GM19468 (cell line): Measurements from ENCODE around the gene DDC.
A peak's percentile ranks its signal among the peaks of the same experiment; 100 is the strongest.

Source experiments
- ATAC-seq: cut with Tn5 transposase; IDR thresholded peaks from one replicate; pipeline ENCODE4 v1.9.1; 2021; ENCODE audit warnings: mild to moderate bottlenecking, moderate library complexity, moderate number of reproducible peaks; ENCODE audit not compliant: unreplicated experiment; ENCODE audit errors: extremely low read depth

DDC gene

GRCh38 chr7:50427518-50427917, 137.7 kb downstream of the DDC start:
- ATAC-seq = no peak

DNA sequence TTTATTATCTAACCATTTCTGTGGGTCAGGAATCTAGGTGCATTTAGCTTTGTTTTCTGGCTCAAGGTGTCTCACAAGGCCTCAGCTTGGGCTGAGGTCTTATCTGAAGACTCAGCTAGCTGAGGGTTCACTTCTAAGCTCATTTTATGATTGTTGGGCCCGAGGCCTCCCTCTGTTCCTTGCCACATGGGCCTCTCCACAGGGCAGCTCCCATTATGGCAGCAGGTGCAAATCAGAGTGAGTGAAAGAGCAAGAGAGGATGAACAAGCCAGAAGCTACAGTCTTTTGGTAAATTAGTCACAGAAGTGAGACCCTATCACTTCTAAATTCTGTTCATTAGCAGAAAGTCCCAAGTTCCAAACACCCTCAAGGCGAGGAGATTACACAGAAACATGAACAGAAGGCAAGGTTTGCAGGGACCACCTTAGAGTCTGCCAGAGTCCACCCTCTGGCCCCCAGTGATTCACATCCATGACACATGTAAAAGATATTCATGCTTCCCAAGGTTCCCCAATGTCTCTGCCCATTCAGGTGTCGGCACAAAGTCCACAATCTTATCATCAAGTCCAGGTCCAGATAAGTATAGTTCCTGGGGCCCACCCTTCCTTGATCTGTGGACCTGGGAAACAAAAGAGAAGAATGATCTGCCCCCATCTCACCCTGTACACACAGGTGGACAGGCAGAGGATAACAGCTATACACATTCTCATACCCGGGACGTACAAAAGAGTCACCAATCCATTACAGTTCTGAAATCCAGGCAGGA, 138.7 kb downstream of the DDC start:
- no peak for ATAC-seq

DNA sequence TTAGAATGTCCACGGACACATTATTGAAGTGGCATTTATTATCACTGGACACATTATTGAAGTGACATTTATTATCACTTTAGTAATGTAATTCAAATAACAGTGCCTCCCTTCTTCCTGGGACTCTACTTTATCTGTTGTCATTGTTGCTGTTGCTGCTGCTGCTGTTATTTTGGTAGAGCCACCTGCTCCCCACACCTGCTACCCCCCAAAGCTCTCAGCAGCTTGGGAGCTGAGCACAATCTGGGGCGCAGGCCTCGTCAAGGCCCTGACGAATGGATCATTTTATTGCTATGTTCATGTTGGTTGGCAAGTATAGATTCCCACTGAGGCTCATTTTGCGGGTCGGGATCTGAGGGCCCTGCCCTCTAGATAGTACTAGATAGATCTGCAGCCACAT, 139.9 kb downstream of the DDC start:
- ATAC-seq = no peak

DNA sequence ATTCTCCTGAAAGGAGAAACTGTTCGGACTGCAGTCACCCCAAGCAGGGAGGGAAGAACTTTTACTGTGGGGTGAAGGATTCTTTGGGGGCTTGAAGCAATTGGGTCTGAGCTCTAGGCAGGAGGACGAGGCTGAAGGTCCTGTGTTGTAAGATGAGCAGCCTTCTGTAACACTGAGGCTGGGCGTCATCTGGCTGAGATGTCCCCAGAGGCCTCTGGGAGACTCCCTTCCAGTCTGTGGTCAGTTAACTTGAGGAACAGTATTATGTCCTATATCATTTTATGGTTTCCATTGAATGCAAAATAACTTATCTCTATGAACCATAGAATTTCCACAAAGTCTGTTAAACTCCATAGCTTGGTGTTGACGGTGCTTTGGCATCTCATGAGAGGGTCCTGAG, 141.3 kb downstream of the DDC start:
- no peak for ATAC-seq

GRCh38 chr7:50422858-50423257, 142.3 kb downstream of the DDC start:
- ATAC-seq = no peak

DNA sequence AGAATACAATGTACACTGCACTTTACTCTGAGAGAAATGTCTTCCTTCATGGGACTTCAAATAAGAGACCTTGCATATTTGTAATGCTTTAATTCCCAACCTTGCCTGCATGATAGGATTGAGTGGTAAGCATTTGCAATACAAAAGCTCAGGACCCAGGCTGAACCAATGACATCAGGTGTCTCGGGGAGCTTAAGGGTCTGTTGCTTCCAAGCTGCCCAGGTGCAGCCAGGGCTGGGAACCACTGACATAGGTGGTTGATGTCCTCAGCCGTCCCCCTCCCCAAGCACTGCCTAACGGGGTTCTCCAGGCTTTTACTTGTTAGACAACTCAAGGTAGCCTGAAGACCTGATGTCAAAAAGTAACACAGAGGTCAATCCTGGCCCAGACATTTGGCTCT, 144.2 kb downstream of the DDC start:
- ATAC-seq = no peak

DNA sequence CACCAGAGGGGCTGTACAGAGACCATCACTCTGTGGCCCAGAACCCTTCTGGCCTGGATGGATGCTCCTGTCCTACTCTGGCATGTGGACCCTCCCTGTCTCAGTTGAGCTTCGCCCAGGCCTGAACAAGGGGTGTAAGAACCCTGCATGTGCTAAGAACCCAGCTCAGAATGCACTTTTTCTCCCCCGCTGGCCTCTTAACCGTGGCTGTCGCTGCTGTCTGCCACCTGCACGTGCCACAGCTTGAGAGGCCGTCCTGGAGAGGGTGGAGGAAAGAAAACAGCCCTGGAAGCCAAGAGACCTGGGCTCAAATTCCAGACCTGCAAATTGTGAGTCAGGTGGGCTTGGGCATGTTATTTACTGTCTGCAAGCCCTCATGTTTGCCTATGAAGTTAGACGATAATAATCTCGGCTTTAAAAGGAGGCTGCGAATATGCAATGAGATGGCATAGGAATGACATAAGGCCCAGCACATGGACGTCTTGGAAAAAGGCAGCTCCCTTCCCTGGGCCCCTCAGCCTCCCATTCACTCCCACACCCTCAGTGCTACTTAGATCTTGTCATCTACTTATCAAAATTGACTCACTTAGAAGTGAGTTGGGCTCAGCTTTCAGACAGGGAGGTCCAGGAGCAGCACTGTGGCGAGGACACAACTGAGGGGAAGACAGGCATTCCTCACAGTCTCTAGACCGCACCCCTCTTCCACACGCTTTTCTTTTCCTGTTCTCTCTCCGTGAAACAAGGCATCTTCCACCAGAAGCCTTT, 146.5 kb downstream of the DDC start:
- ATAC-seq = no peak

GRCh38 chr7:50418086-50418515, 147.1 kb downstream of the DDC start:
- ATAC-seq = peak; percentile 72

- peak; percentile 81 for ATAC-seq
Observed at GRCh38 chr7:50416527-50417182, 148.6 kb downstream of the DDC start.

GRCh38 chr7:50415844-50416364, 149.3 kb downstream of the DDC start:
- ATAC-seq = no peak

DNA sequence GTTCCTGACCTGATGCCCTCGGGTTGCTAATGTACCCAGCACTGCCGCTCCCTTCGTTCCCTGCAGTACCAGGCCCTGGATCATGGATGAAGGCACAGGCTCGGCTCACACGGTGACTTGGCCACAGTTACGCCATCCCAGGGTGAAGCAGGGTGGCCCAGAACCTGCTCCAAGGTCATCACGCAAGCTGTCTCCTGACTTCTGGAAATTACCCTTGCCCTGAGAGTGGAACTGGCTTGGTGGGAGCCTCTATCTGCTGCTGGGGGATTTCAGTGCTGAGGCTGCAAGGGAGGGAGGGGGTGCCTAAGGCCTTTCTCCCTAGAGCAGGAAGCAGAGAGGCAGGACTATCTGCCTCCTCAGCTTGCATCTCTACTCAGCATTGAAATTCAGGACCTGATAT, 151.6 kb downstream of the DDC start:
- no peak for ATAC-seq

DNA sequence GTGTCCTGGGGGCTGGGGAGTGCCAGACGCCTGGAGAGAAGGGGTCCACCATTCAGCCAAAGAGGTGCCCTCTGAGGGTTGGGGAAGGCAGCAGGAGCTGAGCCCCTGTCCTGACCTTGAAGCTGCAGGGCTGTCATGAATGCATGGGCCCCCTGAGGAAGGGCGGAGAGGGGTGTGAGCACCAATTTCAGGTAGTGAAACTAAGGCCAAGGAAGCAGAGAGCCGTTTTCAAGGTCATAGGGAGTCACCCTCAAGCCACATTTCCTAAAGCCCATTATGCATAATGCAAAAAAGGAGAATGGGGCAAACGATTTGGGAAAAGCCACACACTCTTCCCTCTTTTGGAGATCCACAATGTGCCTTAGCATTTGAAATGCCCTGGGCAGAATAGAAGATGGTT, 152.2 kb downstream of the DDC start:
- ATAC-seq = no peak

- no peak for ATAC-seq
Observed at GRCh38 chr7:50411332-50411731, 153.9 kb downstream of the DDC start.

DNA sequence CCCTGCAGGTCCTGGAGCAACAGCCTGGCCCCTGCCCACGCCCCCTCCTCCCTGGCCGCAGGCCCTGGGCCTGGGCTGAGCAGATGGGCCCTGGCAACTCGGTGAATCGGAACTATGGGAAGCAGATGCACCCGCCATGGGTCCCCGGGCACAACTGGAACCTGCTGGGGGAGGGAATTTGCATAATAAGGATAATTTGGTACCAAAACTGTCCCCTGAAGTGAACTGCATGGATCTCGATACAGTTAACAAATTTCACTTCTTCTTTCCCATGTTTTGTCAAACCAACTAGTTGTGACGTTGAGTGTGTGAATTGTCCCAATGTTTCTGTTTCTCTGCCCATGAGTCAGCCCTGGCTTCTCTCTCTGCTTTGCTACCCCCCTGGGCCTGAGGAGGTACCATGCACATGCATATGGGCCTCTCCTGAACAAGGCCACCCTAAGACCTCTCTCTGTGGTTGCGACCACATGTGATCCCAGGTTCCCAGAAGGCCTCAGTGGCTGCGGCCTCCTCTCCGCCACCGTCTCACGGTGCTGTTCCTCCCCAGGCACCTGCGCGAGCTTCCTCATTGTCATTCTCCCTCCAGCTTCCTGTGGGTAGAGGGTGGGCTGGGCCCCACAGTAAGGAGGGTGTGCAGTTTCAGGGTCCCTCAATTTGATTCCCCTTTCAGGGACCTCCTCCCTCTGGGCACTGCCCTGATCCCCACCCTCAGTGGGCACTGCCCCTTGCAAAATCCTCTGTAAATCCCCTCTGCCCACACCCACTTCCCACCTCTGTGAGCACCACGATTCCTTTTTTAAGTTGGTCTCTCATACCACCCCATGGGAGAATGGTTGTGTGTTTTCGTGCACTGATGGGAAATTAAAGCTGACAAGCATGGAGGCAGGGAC, 155.1 kb downstream of the DDC start:
- ATAC-seq = peak; percentile 51
